NCI-H1417 treated with DMSO at 0.1 percent for 48 hours (cell line): Measurements from ENCODE around the gene CUL7.
"Not testable (repeated sequence)": the region's sequence is repeated elsewhere in the genome, so short reads cannot be mapped to it uniquely, and the experiment has no call there.

Experiments
- DNase-seq: peaks from one replicate; lab custom pipeline; 2025; lab: John Stamatoyannopoulos, UW

CUL7 gene

GRCh38 chr6:43053545-43054205, at the start of gene CUL7:
CUL7 (minus strand) TSS chr6:43053851; CDS start chr6:43052788, 1,063 bp downstream.
- peak; percentile 44 for DNase-seq

GRCh38 chr6:43101497-43101896, 47.8 kb upstream of the CUL7 start:
- no peak for DNase-seq

GRCh38 chr6:43097502-43097901, 43.9 kb upstream of the CUL7 start:
- DNase-seq: no peak

GRCh38 chr6:43097098-43097489, 43.4 kb upstream of the CUL7 start:
- no peak for DNase-seq

GRCh38 chr6:43096451-43097097, 42.9 kb upstream of the CUL7 start:
- no peak for DNase-seq

- DNase-seq: no peak
These were observed 42.3 kb upstream of the CUL7 start for GRCh38 chr6:43095939-43096338.

GRCh38 chr6:43093436-43094289, 40.0 kb upstream of the CUL7 start:
- DNase-seq: no peak

- DNase-seq: no peak
These were observed 39.0 kb upstream of the CUL7 start for GRCh38 chr6:43092635-43093034.

- no peak for DNase-seq
These were observed 37.9 kb upstream of the CUL7 start for GRCh38 chr6:43091436-43091991.

- DNase-seq: no peak
These were observed 37.4 kb upstream of the CUL7 start for GRCh38 chr6:43091020-43091419.

- DNase-seq: no peak
These were observed 36.9 kb upstream of the CUL7 start for GRCh38 chr6:43090559-43090956.

GRCh38 chr6:43089874-43090558, 36.4 kb upstream of the CUL7 start:
- DNase-seq: no peak

GRCh38 chr6:43089467-43089866, 35.8 kb upstream of the CUL7 start:
- no peak for DNase-seq

- no peak for DNase-seq
These were observed 35.0 kb upstream of the CUL7 start for GRCh38 chr6:43088654-43089056.

- DNase-seq: no peak
These were observed 32.5 kb upstream of the CUL7 start for GRCh38 chr6:43086022-43086658.

- DNase-seq: no peak
These were observed 29.4 kb upstream of the CUL7 start for GRCh38 chr6:43082806-43083655.

GRCh38 chr6:43081922-43082321, 28.3 kb upstream of the CUL7 start:
- not testable (repeated sequence) for DNase-seq

GRCh38 chr6:43081043-43081442, 27.4 kb upstream of the CUL7 start:
- no peak for DNase-seq

- no peak for DNase-seq
These were observed 25.0 kb upstream of the CUL7 start for GRCh38 chr6:43078691-43079090.

- DNase-seq: no peak
These were observed 24.4 kb upstream of the CUL7 start for GRCh38 chr6:43077981-43078511.
